Measurements from ENCODE around the gene PHF8. TPM values are rescaled to one million over a fixed set of nuclear protein-coding genes. Genes with fewer than 3 reads are reported as not detected.

Gene PHF8
- total RNA-seq, 1 donor from 2014 or later = 9.0 TPM

DNA sequence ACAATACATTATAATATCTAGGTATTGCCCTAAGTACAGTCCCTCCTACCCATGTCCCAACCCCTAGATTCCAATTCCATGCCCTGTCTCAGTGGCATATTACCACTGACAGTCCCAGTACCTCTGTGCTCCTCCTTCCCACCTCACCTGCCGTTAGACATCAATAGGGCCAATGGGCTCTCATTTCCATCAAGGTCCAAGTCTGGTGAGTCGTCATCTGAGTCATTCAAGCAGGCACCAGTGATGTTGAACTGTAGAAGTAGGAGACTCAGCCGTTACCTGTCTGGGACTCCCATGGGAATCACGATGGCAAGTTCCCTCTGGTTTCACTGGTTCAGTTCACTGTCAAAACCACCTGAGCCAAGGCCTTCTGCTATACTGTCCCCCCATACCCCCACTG lies 51.7 kb downstream of the PHF8 start:
- Histone ChIP-seq H3K27me3 (ENCODE audit: low read depth) (no peaks in the 10 kb centered on the region), H3K27ac (replicated peaks) (no peak overlapping the region), H3K4me1 (no peaks in the 10 kb centered on the region), H3K36me3 (peaks cover 37% of the 10 kb centered on the region), H3K9me3 (replicated peaks) (no peaks in the 10 kb centered on the region), H3K4me3 (no peak overlapping the region)
- no peak for DNase-seq
- TF ChIP-seq, protein P1, sequence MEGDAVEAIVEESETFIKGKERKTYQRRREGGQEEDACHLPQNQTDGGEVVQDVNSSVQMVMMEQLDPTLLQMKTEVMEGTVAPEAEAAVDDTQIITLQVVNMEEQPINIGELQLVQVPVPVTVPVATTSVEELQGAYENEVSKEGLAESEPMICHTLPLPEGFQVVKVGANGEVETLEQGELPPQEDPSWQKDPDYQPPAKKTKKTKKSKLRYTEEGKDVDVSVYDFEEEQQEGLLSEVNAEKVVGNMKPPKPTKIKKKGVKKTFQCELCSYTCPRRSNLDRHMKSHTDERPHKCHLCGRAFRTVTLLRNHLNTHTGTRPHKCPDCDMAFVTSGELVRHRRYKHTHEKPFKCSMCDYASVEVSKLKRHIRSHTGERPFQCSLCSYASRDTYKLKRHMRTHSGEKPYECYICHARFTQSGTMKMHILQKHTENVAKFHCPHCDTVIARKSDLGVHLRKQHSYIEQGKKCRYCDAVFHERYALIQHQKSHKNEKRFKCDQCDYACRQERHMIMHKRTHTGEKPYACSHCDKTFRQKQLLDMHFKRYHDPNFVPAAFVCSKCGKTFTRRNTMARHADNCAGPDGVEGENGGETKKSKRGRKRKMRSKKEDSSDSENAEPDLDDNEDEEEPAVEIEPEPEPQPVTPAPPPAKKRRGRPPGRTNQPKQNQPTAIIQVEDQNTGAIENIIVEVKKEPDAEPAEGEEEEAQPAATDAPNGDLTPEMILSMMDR (IDR thresholded peaks at IDR 0.05; ENCODE audit: borderline replicate concordance) = no peak
- intact Hi-C loops (cut with micrococcal nuclease) = no loop called here

DNA sequence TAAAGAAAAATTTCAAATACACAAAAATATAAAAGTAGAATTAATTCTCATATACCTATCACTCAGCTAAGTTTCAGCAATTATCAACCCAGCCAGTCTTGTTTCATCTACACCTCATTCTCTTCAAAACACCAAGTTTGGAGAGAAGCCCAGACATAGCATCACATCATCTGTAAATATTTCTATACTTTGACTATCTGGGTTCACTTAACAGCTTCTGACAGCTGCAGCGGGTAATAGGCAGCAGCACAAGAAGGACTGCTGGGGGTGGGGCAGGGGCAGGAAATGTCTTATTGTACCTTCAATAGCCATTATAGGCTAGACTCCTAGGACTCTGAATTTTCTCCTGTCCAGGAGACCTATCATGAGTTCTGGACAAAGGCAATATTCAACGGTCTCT lies 54.1 kb downstream of the PHF8 start:
- H3K27me3 ChIP-seq (ENCODE audit: low read depth) = no peaks in the 10 kb centered on the region
- H3K4me1 ChIP-seq = no peaks in the 10 kb centered on the region
- peaks cover 47% of the 10 kb centered on the region for H3K36me3 ChIP-seq
- no peaks in the 10 kb centered on the region for H3K9me3 ChIP-seq (replicated peaks)
- H3K4me3 ChIP-seq = no peak overlapping the region
- H3K27ac ChIP-seq (replicated peaks) = no peak overlapping the region
- TF ChIP-seq, protein P1 (IDR thresholded peaks at IDR 0.05; ENCODE audit: borderline replicate concordance) = no peak
- no peak for DNase-seq
- intact Hi-C loops (cut with micrococcal nuclease) = no loop called here

DNA sequence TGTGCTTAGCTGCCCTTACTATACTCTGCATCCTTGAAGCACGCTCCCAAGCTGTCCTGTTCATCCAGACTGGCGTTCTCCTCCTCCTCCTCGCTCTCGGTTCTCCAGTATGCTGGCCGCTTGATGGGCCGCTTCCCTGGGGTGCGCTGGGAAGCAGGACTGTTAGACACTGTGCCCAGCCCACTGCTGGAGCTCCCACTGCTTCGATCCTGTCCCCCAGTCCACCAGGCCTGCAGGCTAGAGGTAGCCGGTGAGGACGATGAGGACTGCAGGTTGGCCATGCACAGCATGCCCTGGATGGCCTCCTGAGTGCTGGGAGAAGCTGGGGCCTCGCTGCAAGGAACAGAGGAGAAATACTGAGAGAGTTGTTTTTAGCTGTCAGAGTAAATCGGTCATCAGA lies 59.4 kb downstream of the PHF8 start:
- H3K27me3 ChIP-seq (ENCODE audit: low read depth) = no peaks in the 10 kb centered on the region
- no peak overlapping the region for H3K27ac ChIP-seq (replicated peaks)
- no peak overlapping the region for H3K4me3 ChIP-seq
- intact Hi-C loops (cut with micrococcal nuclease) = no loop called here
- H3K36me3 ChIP-seq = peaks cover 28% of the 10 kb centered on the region
- DNase-seq = no peak
- H3K4me1 ChIP-seq = no peaks in the 10 kb centered on the region
- TF ChIP-seq, protein P1 (IDR thresholded peaks at IDR 0.05; ENCODE audit: borderline replicate concordance) = no peak
- H3K9me3 ChIP-seq (replicated peaks) = no peaks in the 10 kb centered on the region

DNA sequence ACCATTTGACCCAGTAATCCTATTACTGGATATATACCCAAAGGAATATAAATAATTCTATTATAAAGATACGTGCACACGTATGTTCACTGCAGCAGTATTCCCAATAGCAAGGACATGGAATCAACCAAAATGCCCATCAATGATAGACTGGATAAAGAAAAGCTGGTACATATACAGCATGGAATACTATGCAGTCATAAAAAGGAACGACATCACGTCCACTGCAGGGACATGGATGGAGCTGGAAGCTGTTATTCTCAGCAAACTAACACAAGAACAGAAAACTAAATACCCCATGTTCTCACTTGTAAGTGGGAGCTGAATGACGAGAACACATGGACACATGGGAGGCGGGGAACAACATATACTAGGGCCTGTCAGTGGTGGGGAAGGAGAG lies 69.7 kb downstream of the PHF8 start:
- no peak overlapping the region for H3K4me3 ChIP-seq
- TF ChIP-seq, protein P1 (IDR thresholded peaks at IDR 0.05; ENCODE audit: borderline replicate concordance) = no peak
- peaks cover 2% of the 10 kb centered on the region for H3K9me3 ChIP-seq (replicated peaks)
- H3K27me3 ChIP-seq (ENCODE audit: low read depth) = no peaks in the 10 kb centered on the region
- H3K27ac ChIP-seq (replicated peaks) = no peak overlapping the region
- peaks cover 33% of the 10 kb centered on the region for H3K36me3 ChIP-seq
- DNase-seq = no peak
- H3K4me1 ChIP-seq = no peaks in the 10 kb centered on the region
- intact Hi-C loops (cut with micrococcal nuclease) = no loop called here

DNA sequence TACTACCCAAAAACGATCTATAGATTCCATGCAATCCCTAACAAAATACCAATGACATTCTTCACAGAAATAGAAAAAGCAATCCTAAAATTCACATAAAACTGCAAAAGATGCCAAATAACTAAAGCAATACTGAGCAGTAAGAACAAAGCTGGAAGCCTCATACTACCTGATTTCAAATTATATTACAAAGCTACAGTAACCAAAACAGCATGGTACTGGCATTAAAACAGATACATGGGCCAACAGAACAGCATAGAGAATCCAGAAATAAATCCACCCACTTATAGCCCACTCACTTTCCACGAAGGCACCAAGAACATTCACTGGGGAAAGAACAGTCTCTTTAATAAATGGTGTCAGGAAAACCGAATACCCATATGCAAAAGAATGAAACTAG lies 74.7 kb downstream of the PHF8 start:
- no peaks in the 10 kb centered on the region for H3K4me1 ChIP-seq
- no peaks in the 10 kb centered on the region for H3K27me3 ChIP-seq (ENCODE audit: low read depth)
- no peak overlapping the region for H3K4me3 ChIP-seq
- H3K27ac ChIP-seq (replicated peaks) = no peak overlapping the region
- peaks cover 22% of the 10 kb centered on the region for H3K36me3 ChIP-seq
- H3K9me3 ChIP-seq (replicated peaks) = peaks cover 7% of the 10 kb centered on the region
- TF ChIP-seq, protein P1 (IDR thresholded peaks at IDR 0.05; ENCODE audit: borderline replicate concordance) = no peak
- intact Hi-C loops (cut with micrococcal nuclease) = no loop called here
- no peak for DNase-seq

Measured in left ventricle myocardium inferior (tissue), 1 donor.